Prostate gland (tissue), 2 donors: ENCODE data around the gene PNKP. TPM values are rescaled to one million over a fixed set of nuclear protein-coding genes. Genes with fewer than 3 reads are reported as not detected.
A peak's percentile ranks its signal among the peaks of the same experiment; 100 is the strongest.

Experiments used
- DNase-seq: peaks from one replicate; pipeline ENCODE4 v3.0.0-alpha.2; 2019; ENCODE audit warnings: low spot score
- H3K27ac ChIP-seq, 2 donors: fragments of 200-600 bp; sonication (generic); 2 replicates each; pipeline ENCODE4 v1.5.1; 2017 to 2019
- H3K27me3 ChIP-seq: fragments of 200-600 bp; sonication (generic); replicated peaks from 2 replicates; pipeline ENCODE4 v1.5.1; 2019; ENCODE audit not compliant: insufficient read depth
- H3K36me3 ChIP-seq, 2 donors: fragments of 200-600 bp; sonication (generic); 1 replicate in 1 of 2; 2 replicates in 1 of 2; pipeline versions ENCODE4 v1.5.1 to v1.8.1; 2017 to 2019
- H3K4me1 ChIP-seq: fragments of 200-600 bp; sonication (generic); replicated peaks from 2 replicates; pipeline ENCODE4 v1.5.1; 2019
- H3K4me3 ChIP-seq, 2 donors: fragments of 200-600 bp; sonication (generic); 2 replicates each; pipeline ENCODE4 v1.5.1; 2017 to 2019
- H3K9me3 ChIP-seq: fragments of 200-600 bp; sonication (generic); 2 replicates; pipeline ENCODE4 v1.5.1; 2017
- POLR2A ChIP-seq: fragments of 450-650 bp; IDR thresholded peaks from one replicate; pipeline ENCODE4 v1.6.1; 2016; ENCODE audit warnings: antibody characterized with exemption, mild to moderate bottlenecking
- POLR2AphosphoS5 ChIP-seq: sonication (generic); formaldehyde crosslinking; IDR thresholded peaks from one replicate; pipeline ENCODE4 v1.6.1; 2017; ENCODE audit warnings: antibody characterized with exemption
- WGBS: methylation state at CpG from one replicate; pipeline ENCODE4 v1.1.5; 2018; 5-methylcytosine and 5-hydroxymethylcytosine counted together
- intact Hi-C: fragments of 100-400 bp; cut with DNase I; formaldehyde crosslinking; loops from one replicate; pipeline ENCODE4 v1.14.2; 2022
- total RNA-seq, 2 donors: library from RNA; depleted of rRNA; stranded (reverse); fragments of >200 nt; gene quantifications; one replicate each; pipeline ENCODE4 v1.1.0, GENCODE V29; 2016
- TF ChIP-seq, protein P1 (sequence below), 4 experiments: fragments of 200-600 bp in 2 of 4; fragments of 450-650 bp in 2 of 4; sonication (generic) in 2 of 4; IDR thresholded peaks; 1 replicate in 3 of 4; 2 replicates in 1 of 4; pipeline ENCODE4 v1.5.1; 2016 to 2019; ENCODE audit warnings: antibody characterized with exemption in 4 of 4, mild to moderate bottlenecking in 2 of 4, moderate library complexity in 2 of 4

PNKP gene
- 100 to 1,000 TPM in 1 of 2 donors, 10 to 100 TPM in 1; 64.9 to 128 TPM for total RNA-seq

DNA sequence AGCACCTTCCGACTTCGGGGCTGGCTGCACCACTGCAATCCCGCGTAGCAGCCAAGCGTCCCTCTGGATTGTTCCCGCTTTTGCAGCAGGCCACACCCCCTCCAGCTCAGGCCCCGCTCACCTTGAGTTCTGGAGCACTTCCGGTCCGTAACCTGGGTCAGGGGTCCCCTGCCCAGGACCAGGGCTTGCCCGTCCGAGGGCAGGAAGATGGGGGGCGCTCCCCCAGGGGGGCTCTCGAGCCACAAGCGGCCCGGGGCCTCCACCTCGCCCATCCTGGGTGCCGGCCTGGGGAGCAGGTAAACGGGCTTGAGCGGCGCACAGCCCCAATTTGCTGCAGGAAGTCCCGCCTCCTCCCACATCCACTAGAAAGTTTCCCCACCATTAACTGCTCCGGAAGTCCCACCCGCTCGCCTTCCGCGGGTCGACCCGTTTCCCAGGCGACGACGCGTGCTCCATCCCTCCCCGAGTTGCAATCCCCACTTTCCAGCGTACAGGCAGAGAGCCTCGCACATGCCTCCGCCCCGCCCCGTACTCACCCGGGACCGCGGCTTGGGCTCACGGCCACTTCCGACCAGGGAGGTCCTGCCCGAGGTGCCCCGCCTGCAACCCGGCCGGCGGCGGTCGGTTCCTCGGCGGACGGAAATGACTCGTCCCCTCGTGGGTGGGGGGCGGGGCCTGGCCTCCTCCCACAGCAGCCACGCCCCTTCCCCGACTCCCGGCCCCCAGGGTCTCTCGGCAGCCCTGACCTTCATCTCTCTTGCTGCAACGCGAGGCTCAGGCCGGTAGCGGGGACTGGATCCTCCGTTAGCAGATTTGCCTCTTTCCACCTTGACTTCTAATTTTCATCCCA, at the start of gene PNKP:
Gene PNKP, minus strand, starts transcription at position 644 of the 850 bp plus-strand sequence. Its CDS starts 372 bp downstream, at position 272.
- H3K27ac ChIP-seq: peak within 1 kb of the TSS; percentile 90 to 91
- WGBS: under 1% methylated on average over 60 of the region's 65 CpGs
- intact Hi-C loops: no loop called here
- no peaks in the 10 kb centered on the region for H3K9me3 ChIP-seq
- TF ChIP-seq, protein P1, sequence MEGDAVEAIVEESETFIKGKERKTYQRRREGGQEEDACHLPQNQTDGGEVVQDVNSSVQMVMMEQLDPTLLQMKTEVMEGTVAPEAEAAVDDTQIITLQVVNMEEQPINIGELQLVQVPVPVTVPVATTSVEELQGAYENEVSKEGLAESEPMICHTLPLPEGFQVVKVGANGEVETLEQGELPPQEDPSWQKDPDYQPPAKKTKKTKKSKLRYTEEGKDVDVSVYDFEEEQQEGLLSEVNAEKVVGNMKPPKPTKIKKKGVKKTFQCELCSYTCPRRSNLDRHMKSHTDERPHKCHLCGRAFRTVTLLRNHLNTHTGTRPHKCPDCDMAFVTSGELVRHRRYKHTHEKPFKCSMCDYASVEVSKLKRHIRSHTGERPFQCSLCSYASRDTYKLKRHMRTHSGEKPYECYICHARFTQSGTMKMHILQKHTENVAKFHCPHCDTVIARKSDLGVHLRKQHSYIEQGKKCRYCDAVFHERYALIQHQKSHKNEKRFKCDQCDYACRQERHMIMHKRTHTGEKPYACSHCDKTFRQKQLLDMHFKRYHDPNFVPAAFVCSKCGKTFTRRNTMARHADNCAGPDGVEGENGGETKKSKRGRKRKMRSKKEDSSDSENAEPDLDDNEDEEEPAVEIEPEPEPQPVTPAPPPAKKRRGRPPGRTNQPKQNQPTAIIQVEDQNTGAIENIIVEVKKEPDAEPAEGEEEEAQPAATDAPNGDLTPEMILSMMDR (IDR thresholded peaks at IDR 0.05): no peak
- TF ChIP-seq POLR2A (peak; percentile 61), POLR2AphosphoS5 (peak; percentile 91)
- DNase-seq: peak; percentile 90
- peaks cover 0 to 9% of the 10 kb centered on the region in 2 donors for H3K36me3 ChIP-seq
- peak within 1 kb of the TSS; percentile 69 to 70 for H3K4me3 ChIP-seq
- peaks cover 9% of the 10 kb centered on the region for H3K4me1 ChIP-seq
- H3K27me3 ChIP-seq: no peaks in the 10 kb centered on the region

DNA sequence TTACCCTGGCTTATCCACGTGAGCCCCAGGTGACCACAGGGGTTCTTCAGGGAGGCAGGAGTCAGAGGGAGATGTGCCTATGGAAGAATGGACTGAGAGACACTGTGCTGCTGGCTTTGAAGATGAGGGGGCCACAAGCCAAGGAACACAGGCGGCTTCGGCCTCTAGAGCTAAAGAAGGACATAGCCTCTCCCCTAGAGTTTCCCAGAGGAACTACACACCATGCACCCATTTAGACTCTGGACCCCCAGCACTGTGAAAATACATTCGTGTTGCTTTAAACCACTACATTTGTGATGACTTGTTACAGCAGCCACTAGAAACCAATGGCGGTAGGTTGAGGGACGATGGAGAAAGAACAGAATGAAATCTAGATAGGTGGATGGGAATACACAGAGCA, 47.9 kb upstream of the PNKP start:
- 95% methylated on average over 6 of the region's 6 CpGs for WGBS
- Histone ChIP-seq H3K9me3 (no peaks in the 10 kb centered on the region), H3K4me3 (no peak overlapping the region), H3K27me3 (no peaks in the 10 kb centered on the region), H3K36me3 (no peaks in the 10 kb centered on the region), H3K27ac (no peak overlapping the region), H3K4me1 (no peaks in the 10 kb centered on the region)
- TF ChIP-seq, protein P1 (IDR thresholded peaks at IDR 0.05): no peak
- TF ChIP-seq POLR2AphosphoS5 (no peak), POLR2A (no peak)
- no peak for DNase-seq
- intact Hi-C loops: no loop called here

DNA sequence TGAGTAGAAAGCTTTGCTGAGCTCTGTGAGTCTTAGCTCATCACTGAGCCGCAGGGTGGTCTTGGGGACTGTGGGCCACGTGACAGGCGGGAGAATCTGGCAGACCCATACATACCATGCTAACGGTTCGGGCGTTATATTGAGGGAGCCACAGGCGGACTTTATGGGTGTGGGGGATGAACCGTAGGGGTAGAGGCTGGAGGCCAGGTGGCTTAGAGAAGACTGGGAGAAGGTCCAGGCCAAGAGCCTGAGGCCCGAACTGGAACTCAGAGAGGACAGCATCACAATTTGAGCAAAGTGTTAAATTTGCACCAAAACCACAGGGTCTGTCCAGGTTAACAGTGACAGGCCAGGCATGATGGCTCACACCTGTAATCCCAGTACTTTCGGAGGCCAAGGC, 46.3 kb upstream of the PNKP start:
- H3K27ac ChIP-seq: no peak overlapping the region
- 79% methylated on average over 10 of the region's 10 CpGs for WGBS
- H3K9me3 ChIP-seq: no peaks in the 10 kb centered on the region
- DNase-seq: no peak
- no peaks in the 10 kb centered on the region for H3K36me3 ChIP-seq
- intact Hi-C loops: no loop called here
- H3K4me3 ChIP-seq: no peak overlapping the region
- H3K27me3 ChIP-seq: no peaks in the 10 kb centered on the region
- TF ChIP-seq POLR2A: no peak
- H3K4me1 ChIP-seq: no peaks in the 10 kb centered on the region

DNA sequence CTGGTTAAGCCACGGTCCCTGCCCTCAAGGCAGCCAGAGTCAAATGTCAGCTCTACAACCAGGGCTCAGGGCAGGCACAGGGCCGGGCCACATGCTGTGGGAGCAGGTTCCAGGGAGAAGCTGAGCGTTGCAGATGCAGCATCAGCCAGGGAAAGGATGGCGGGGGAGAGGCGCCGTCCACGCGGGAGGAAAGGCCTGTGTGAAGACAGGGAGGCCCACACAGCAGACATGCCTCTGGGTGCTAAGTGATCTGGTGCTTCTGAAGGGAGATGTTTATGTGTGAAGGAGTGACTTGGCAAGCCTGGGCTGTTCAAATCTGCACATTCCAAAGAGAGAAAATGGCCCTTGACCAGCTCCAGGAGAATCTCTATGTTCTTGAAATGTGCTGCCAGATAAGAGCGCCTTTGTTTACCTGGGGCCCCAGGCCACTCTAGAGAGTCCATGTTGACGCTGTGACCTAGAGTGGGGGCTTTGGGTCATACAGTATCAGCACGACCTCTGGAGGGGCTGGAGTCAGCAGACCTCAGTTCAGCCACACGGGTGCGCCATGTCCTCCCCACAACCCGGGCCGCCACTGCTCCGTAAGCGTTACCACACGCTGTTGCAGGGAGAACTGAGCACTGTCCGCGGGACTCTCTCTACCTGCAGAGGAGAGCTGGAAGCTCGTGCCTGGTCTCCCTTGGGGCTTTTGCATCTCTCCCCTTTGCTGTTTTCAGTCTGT, 45.7 kb upstream of the PNKP start:
- DNase-seq: no peak
- no peak for TF ChIP-seq POLR2A
- no peak for TF ChIP-seq POLR2AphosphoS5
- TF ChIP-seq, protein P1 (IDR thresholded peaks at IDR 0.05): no peak
- Histone ChIP-seq H3K27me3 (no peaks in the 10 kb centered on the region), H3K4me1 (no peaks in the 10 kb centered on the region), H3K9me3 (no peaks in the 10 kb centered on the region), H3K27ac (no peak overlapping the region), H3K4me3 (no peak overlapping the region), H3K36me3 (no peaks in the 10 kb centered on the region)
- 82% methylated on average over 21 of the region's 21 CpGs for WGBS
- intact Hi-C loops: no loop called here

DNA sequence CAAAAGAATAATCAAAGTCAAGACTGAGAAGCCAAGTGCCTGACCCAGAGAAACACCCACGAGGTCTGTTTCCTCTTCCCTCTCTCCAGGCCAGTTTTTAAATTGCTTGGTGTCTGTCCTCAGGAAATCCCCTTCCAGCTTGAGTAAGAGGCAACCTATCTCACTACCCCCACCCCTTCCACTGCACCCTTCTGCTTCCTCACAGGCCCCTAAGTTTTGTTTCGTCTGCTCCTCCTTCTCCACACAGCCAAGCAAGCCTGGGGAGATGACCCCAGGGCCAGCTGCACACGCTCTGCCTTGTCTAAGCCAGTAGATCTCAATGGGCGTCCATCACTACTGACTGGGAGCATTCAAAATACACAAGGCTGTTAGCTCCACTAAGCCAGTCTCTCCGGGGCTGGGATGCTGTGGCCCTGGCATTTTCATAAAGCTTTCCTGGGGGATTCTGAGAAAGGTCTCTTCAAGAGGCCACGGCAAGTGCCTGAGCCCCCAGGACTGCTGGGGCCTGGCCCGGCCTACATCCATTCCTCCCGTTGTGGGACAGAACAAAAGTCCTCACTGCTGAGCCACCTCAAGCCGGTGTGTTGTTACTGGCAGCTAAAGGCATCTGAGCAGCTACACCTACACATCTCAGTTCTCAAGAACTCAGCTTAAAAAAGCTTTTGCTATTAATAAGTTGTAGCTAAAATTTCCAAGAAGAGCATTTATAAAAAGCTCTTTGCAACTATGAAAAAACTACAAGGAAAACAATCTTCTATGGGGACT, 44.2 kb upstream of the PNKP start:
- H3K4me1 ChIP-seq: no peaks in the 10 kb centered on the region
- no peaks in the 10 kb centered on the region for H3K9me3 ChIP-seq
- no peaks in the 10 kb centered on the region for H3K36me3 ChIP-seq
- H3K27me3 ChIP-seq: no peaks in the 10 kb centered on the region
- no peak for TF ChIP-seq POLR2AphosphoS5
- TF ChIP-seq POLR2A: no peak
- TF ChIP-seq, protein P1 (IDR thresholded peaks at IDR 0.05): no peak
- intact Hi-C loops: no loop called here
- H3K4me3 ChIP-seq: no peak overlapping the region
- WGBS: 70% methylated on average over 9 of the region's 9 CpGs
- H3K27ac ChIP-seq: no peak overlapping the region
- DNase-seq: no peak
